NCI-H345 treated with DMSO at 0.1 percent for 48 hours (cell line): Measurements from ENCODE around the gene EVI5L.

Experiments used
- DNase-seq: peaks from one replicate; lab custom pipeline; 2025; ENCODE audit not compliant: unreplicated experiment; lab: John Stamatoyannopoulos, UW

EVI5L gene

GRCh38 chr19:7894612-7895309, 64.7 kb downstream of the EVI5L start:
- DNase-seq: no peak

GRCh38 chr19:7895565-7895964, 65.5 kb downstream of the EVI5L start:
- no peak for DNase-seq

- DNase-seq: no peak
Measured at GRCh38 chr19:7897292-7897691, 67.3 kb downstream of the EVI5L start.

GRCh38 chr19:7898967-7899366, 68.9 kb downstream of the EVI5L start:
- no peak for DNase-seq

GRCh38 chr19:7899751-7900378, 69.8 kb downstream of the EVI5L start:
- DNase-seq: no peak

- DNase-seq: no peak
Measured at GRCh38 chr19:7900401-7900870, 70.4 kb downstream of the EVI5L start.

- DNase-seq: no peak
Measured at GRCh38 chr19:7900931-7901330, 70.9 kb downstream of the EVI5L start.

- no peak for DNase-seq
Measured at GRCh38 chr19:7901337-7901736, 71.3 kb downstream of the EVI5L start.

GRCh38 chr19:7902796-7903243, 72.8 kb downstream of the EVI5L start:
- DNase-seq: no peak

- DNase-seq: peak; percentile 98
Measured at GRCh38 chr19:7903244-7904073, 73.4 kb downstream of the EVI5L start, which contains the start of gene MAP2K7. MAP2K7 (plus strand) TSS chr19:7903877; CDS start chr19:7903945, 68 bp downstream.

GRCh38 chr19:7904074-7905020, 74.3 kb downstream of the EVI5L start:
- no peak for DNase-seq

GRCh38 chr19:7905268-7905667, 75.2 kb downstream of the EVI5L start:
- DNase-seq: no peak

- DNase-seq: no peak
Measured at GRCh38 chr19:7905859-7906258, 75.8 kb downstream of the EVI5L start.

GRCh38 chr19:7907122-7907521, 77.1 kb downstream of the EVI5L start:
- DNase-seq: no peak

GRCh38 chr19:7907544-7907943, 77.5 kb downstream of the EVI5L start:
- DNase-seq: no peak

GRCh38 chr19:7908078-7908699, 78.2 kb downstream of the EVI5L start:
- no peak for DNase-seq

- no peak for DNase-seq
Measured at GRCh38 chr19:7908742-7909461, 78.9 kb downstream of the EVI5L start.

- DNase-seq: no peak
Measured at GRCh38 chr19:7909471-7910067, 79.6 kb downstream of the EVI5L start.
